PC-3 (cell line): ENCODE results near the gene UNC93A.

ENCODE experiments used
- EZH2 ChIP-seq: fragments of 300-600 bp; sonication (generic); IDR thresholded peaks from one replicate; pipeline ENCODE4 v1.6.1; 2017; ENCODE audit warnings: antibody characterized with exemption, mild to moderate bottlenecking, low read length; ENCODE audit not compliant: unreplicated experiment
- EZH2phosphoT487 ChIP-seq: fragments of 300-600 bp; sonication (generic); IDR thresholded peaks from 2 replicates; pipeline ENCODE4 v1.6.1; 2018; ENCODE audit warnings: mild to moderate bottlenecking, antibody characterized with exemption, low read length, borderline replicate concordance
- TF ChIP-seq, protein P1 (sequence below): fragments of 300-600 bp; sonication (generic); conservative IDR thresholded peaks from 2 replicates; pipeline ENCODE4 v1.5.1; 2017; ENCODE audit warnings: antibody characterized with exemption, low read depth, mild to moderate bottlenecking, low read length

DNA sequence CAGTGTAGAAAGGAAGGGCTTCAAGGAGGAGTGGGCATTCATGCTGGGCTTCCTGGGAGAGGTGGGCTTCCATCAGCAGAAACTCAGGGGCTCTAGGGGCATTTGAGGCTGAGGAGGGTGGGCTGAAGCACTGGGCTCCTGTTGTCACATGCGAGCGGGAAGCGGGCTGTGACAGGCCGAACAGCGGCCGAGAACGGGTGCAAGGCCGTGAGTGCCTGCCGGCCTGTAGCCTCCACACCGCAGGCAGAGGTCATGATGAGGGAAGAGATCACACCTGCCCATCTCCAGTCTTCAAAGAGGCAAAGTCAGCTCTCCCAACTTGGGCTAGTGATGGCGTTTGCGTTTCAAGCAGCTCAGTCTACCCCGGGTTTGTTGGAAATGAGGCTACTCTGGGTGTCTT lies 34.7 kb downstream of the UNC93A start:
- TF ChIP-seq EZH2, result no peak
- TF ChIP-seq, protein P1, sequence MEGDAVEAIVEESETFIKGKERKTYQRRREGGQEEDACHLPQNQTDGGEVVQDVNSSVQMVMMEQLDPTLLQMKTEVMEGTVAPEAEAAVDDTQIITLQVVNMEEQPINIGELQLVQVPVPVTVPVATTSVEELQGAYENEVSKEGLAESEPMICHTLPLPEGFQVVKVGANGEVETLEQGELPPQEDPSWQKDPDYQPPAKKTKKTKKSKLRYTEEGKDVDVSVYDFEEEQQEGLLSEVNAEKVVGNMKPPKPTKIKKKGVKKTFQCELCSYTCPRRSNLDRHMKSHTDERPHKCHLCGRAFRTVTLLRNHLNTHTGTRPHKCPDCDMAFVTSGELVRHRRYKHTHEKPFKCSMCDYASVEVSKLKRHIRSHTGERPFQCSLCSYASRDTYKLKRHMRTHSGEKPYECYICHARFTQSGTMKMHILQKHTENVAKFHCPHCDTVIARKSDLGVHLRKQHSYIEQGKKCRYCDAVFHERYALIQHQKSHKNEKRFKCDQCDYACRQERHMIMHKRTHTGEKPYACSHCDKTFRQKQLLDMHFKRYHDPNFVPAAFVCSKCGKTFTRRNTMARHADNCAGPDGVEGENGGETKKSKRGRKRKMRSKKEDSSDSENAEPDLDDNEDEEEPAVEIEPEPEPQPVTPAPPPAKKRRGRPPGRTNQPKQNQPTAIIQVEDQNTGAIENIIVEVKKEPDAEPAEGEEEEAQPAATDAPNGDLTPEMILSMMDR, result no peak
- no peak for TF ChIP-seq EZH2phosphoT487
